Mesodermal cell (in vitro differentiated cells): ENCODE measurements around the gene MRPL23.

Source experiments
- H3K27ac ChIP-seq: 2 replicates; pipeline ENCODE4 v1.7.0; 2013; ENCODE audit warnings: mild to moderate bottlenecking, low read depth, low read length, moderate library complexity; ENCODE audit not compliant: severe bottlenecking
- H3K36me3 ChIP-seq: 2 replicates; pipeline ENCODE4 v1.7.1; 2013; ENCODE audit warnings: mild to moderate bottlenecking, low read length, moderate library complexity; ENCODE audit not compliant: control insufficient read depth, insufficient read depth
- H3K4me1 ChIP-seq: one replicate; pipeline ENCODE4 v1.7.1; 2013; ENCODE audit warnings: mild to moderate bottlenecking, low read length; ENCODE audit not compliant: insufficient read depth, control insufficient read depth, poor library complexity, severe bottlenecking
- H3K4me3 ChIP-seq: 2 replicates; pipeline ENCODE4 v1.7.0; 2013; ENCODE audit warnings: low read length, control low read depth, mild to moderate bottlenecking; ENCODE audit not compliant: insufficient read depth, poor library complexity, severe bottlenecking; ENCODE audit errors: extremely low read depth
- H3K9me3 ChIP-seq: 2 replicates; pipeline ENCODE4 v1.7.1; 2013; ENCODE audit warnings: mild to moderate bottlenecking, low read length, moderate library complexity; ENCODE audit not compliant: control insufficient read depth
- WGBS, 2 experiments: methylation state at CpG; one replicate each; pipeline ENCODE4 v1.1.5; 2013; ENCODE audit warnings: missing lambda C conversion rate in 2 of 2; ENCODE audit not compliant: insufficient coverage in 2 of 2; 5-methylcytosine and 5-hydroxymethylcytosine counted together

The MRPL23 gene

GRCh38 chr11:1916132-1916985 is 30.8 kb upstream of the MRPL23 start:
- peaks cover 3% of the 10 kb centered on the region for H3K4me1 ChIP-seq
- H3K4me3 ChIP-seq = no peak overlapping the region
- no peak overlapping the region for H3K27ac ChIP-seq
- 84 to 91% methylated on average over 11 to 14 of the region's 14 CpGs for WGBS, 2 experiments
- H3K9me3 ChIP-seq = no peaks in the 10 kb centered on the region
- H3K36me3 ChIP-seq = no peaks in the 10 kb centered on the region

GRCh38 chr11:1916986-1917522 is 30.1 kb upstream of the MRPL23 start:
- H3K9me3 ChIP-seq = no peaks in the 10 kb centered on the region
- H3K4me3 ChIP-seq = no peak overlapping the region
- no peak overlapping the region for H3K27ac ChIP-seq
- WGBS, 2 experiments = 82 to 85% methylated on average over 3 to 8 of the region's 8 CpGs
- H3K4me1 ChIP-seq = peaks cover 5% of the 10 kb centered on the region
- no peaks in the 10 kb centered on the region for H3K36me3 ChIP-seq

- Histone ChIP-seq H3K4me3 (no peak overlapping the region), H3K4me1 (peaks cover 5% of the 10 kb centered on the region), H3K27ac (no peak overlapping the region), H3K9me3 (no peaks in the 10 kb centered on the region), H3K36me3 (no peaks in the 10 kb centered on the region)
- 81 to 83% methylated on average over 26 to 33 of the region's 34 CpGs for WGBS, 2 experiments
These were observed 29.4 kb upstream of the MRPL23 start for GRCh38 chr11:1917523-1918435.

GRCh38 chr11:1918436-1919315 is 28.5 kb upstream of the MRPL23 start:
- WGBS, 2 experiments = 88 to 97% methylated on average over 20 to 22 of the region's 29 CpGs
- Histone ChIP-seq H3K4me3 (no peak overlapping the region), H3K4me1 (peaks cover 5% of the 10 kb centered on the region), H3K36me3 (no peaks in the 10 kb centered on the region), H3K27ac (no peak overlapping the region), H3K9me3 (no peaks in the 10 kb centered on the region)

- no peak within 1 kb of the TSS for H3K27ac ChIP-seq
- no peaks in the 10 kb centered on the region for H3K9me3 ChIP-seq
- H3K36me3 ChIP-seq = no peaks in the 10 kb centered on the region
- H3K4me3 ChIP-seq = no peak within 1 kb of the TSS
- 86% methylated on average over 20 to 31 of the region's 31 CpGs for WGBS, 2 experiments
- H3K4me1 ChIP-seq = peaks cover 5% of the 10 kb centered on the region
These were observed 27.6 kb upstream of the MRPL23 start, which contains the start of gene TNNT3 for GRCh38 chr11:1919391-1920127. TSS of gene TNNT3 (plus strand) at chr11:1919703. CDS start at chr11:1922875, 3,172 bp downstream.

GRCh38 chr11:1920128-1920908 is 26.8 kb upstream of the MRPL23 start:
- Histone ChIP-seq H3K4me3 (no peak overlapping the region), H3K4me1 (peaks cover 5% of the 10 kb centered on the region), H3K9me3 (no peaks in the 10 kb centered on the region), H3K36me3 (no peaks in the 10 kb centered on the region), H3K27ac (no peak overlapping the region)
- 89 to 93% methylated on average over 13 to 16 of the region's 25 CpGs for WGBS, 2 experiments

- Histone ChIP-seq H3K4me3 (no peak overlapping the region), H3K36me3 (no peaks in the 10 kb centered on the region), H3K4me1 (peaks cover 5% of the 10 kb centered on the region), H3K9me3 (no peaks in the 10 kb centered on the region), H3K27ac (no peak overlapping the region)
- 84 to 86% methylated on average over 15 to 19 of the region's 21 CpGs for WGBS, 2 experiments
These were observed 26.1 kb upstream of the MRPL23 start for GRCh38 chr11:1920909-1921573.

GRCh38 chr11:1921574-1922141 is 25.5 kb upstream of the MRPL23 start:
- Histone ChIP-seq H3K36me3 (no peaks in the 10 kb centered on the region), H3K9me3 (no peaks in the 10 kb centered on the region), H3K4me1 (peaks cover 7% of the 10 kb centered on the region), H3K4me3 (no peak overlapping the region), H3K27ac (no peak overlapping the region)
- WGBS, 2 experiments = 86 to 87% methylated on average over 16 to 18 of the region's 18 CpGs
